ENCODE measurements around the gene RASSF5. TPM values are rescaled to one million over a fixed set of nuclear protein-coding genes. Genes with fewer than 3 reads are reported as not detected.

The RASSF5 gene
- total RNA-seq, 2 experiments from 2014 or later = 215 to 218 TPM

- no peak for TF ChIP-seq CTCF (IDR thresholded peaks at IDR 0.05)
- peak; percentile 2 for ATAC-seq
Observed at GRCh38 chr1:206466840-206467649, 40.3 kb upstream of the RASSF5 start.

GRCh38 chr1:206467915-206468314 lies 39.4 kb upstream of the RASSF5 start:
- Mint-ChIP-seq H3K27ac (peak overlapping the region; percentile 94), H3K4me1 (ENCODE audit: low read depth) (peaks cover 90% of the 10 kb centered on the region), H3K9me3 (no peaks in the 10 kb centered on the region), H3K36me3 (ENCODE audit: low read depth) (peaks cover 6% of the 10 kb centered on the region), H3K27me3 (no peaks in the 10 kb centered on the region), H3K4me3 (peak overlapping the region; percentile 38)
- intact Hi-C loops (cut with micrococcal nuclease) = no loop called here
- ATAC-seq (no peak), DNase-seq (peak; percentile 48)
- TF ChIP-seq CTCF (IDR thresholded peaks at IDR 0.05) = no peak
- ChIA-PET CTCF (interaction anchor here (0.9 to 7.8 kb wide), 6 partner anchors 12 to 166 kb away, joined by 3 to 112 read pairs (median 4); partner anchors contain the start of gene DYRK3), POLR2A (interaction anchor here (0.7 to 1.2 kb wide), 3 partner anchors 10 to 92 kb away, joined by 3 read pairs; no protein-coding TSS in a partner anchor)

More at GRCh38 chr1:206466840-206467649, 40.3 kb upstream of the RASSF5 start:
- no peaks in the 10 kb centered on the region for H3K27me3 Mint-ChIP-seq
- H3K4me1 Mint-ChIP-seq (ENCODE audit: low read depth) = peaks cover 85% of the 10 kb centered on the region
- peaks cover 3% of the 10 kb centered on the region for H3K36me3 Mint-ChIP-seq (ENCODE audit: low read depth)
- no peaks in the 10 kb centered on the region for H3K9me3 Mint-ChIP-seq
- intact Hi-C loops (cut with micrococcal nuclease) = no loop called here
- H3K27ac Mint-ChIP-seq = peak overlapping the region; percentile 94
- H3K4me3 Mint-ChIP-seq = peak overlapping the region; percentile 18
- peak; percentile 67 for DNase-seq
- ChIA-PET CTCF (interaction anchor here (0.9 to 7.8 kb wide), 6 partner anchors 13 to 167 kb away, joined by 3 to 112 read pairs (median 4); partner anchors contain the start of gene DYRK3), POLR2A (interaction anchor here (0.7 to 1.2 kb wide), 3 partner anchors 9 to 93 kb away, joined by 3 read pairs; no protein-coding TSS in a partner anchor)

- H3K27ac Mint-ChIP-seq = peak overlapping the region; percentile 94
- no peak for TF ChIP-seq CTCF (IDR thresholded peaks at IDR 0.05)
- ATAC-seq (no peak), DNase-seq (no peak)
- H3K4me1 Mint-ChIP-seq (ENCODE audit: low read depth) = peaks cover 90% of the 10 kb centered on the region
- peak overlapping the region; percentile 38 for H3K4me3 Mint-ChIP-seq
- no peaks in the 10 kb centered on the region for H3K9me3 Mint-ChIP-seq
- POLR2A ChIA-PET = no interaction called here
- H3K27me3 Mint-ChIP-seq = no peaks in the 10 kb centered on the region
- H3K36me3 Mint-ChIP-seq (ENCODE audit: low read depth) = peaks cover 8% of the 10 kb centered on the region
- CTCF ChIA-PET = interaction anchor here (1.9 to 3.3 kb wide), 3 partner anchors 11 to 38 kb away, joined by 7 to 41 read pairs (median 20); no protein-coding TSS in a partner anchor
- intact Hi-C loops (cut with micrococcal nuclease) = no loop called here
Observed at GRCh38 chr1:206468571-206468970, 38.8 kb upstream of the RASSF5 start.

GRCh38 chr1:206469411-206469932 lies 37.9 kb upstream of the RASSF5 start:
- Mint-ChIP-seq H3K27ac (peak overlapping the region; percentile 94), H3K9me3 (no peaks in the 10 kb centered on the region)

More at GRCh38 chr1:206469411-206469932, 37.9 kb upstream of the RASSF5 start:
- ATAC-seq (no peak), DNase-seq (peak; percentile 56)
- H3K27me3 Mint-ChIP-seq = no peaks in the 10 kb centered on the region
- CTCF ChIA-PET = interaction anchor here (1.0 to 3.5 kb wide), 12 partner anchors 8 to 450 kb away, joined by 3 to 41 read pairs (median 11); no protein-coding TSS in a partner anchor
- no peak for TF ChIP-seq CTCF (IDR thresholded peaks at IDR 0.05)
- peaks cover 13% of the 10 kb centered on the region for H3K36me3 Mint-ChIP-seq (ENCODE audit: low read depth)
- intact Hi-C loops (cut with micrococcal nuclease) = no loop called here
- POLR2A ChIA-PET = interaction anchor here (0.9 to 1.6 kb wide), 3 partner anchors 94 to 114 kb away, joined by 4 read pairs; no protein-coding TSS in a partner anchor
- H3K4me3 Mint-ChIP-seq = peak overlapping the region; percentile 73
- H3K4me1 Mint-ChIP-seq (ENCODE audit: low read depth) = peaks cover 91% of the 10 kb centered on the region

All from activated CD8-positive, alpha-beta T cell treated with anti-CD3 and anti-CD28 coated beads for 36 hours (primary cell).